Gastroesophageal sphincter (tissue), 4 donors: ENCODE results near the gene ALPL. TPM values are rescaled to one million over a fixed set of nuclear protein-coding genes. Genes with fewer than 3 reads are reported as not detected.

Experiments used
- ATAC-seq: fragments of 150-250 bp; one replicate; pipeline ENCODE4 v1.9.1; 2016; ENCODE audit warnings: mild to moderate bottlenecking, moderate library complexity
- H3K27ac ChIP-seq, 4 donors: fragments of 200-600 bp; sonication (generic) in 3 of 4; 1 replicate in 3 of 4; 2 replicates in 1 of 4; pipeline ENCODE4 v1.5.1; 2016 to 2019
- H3K27me3 ChIP-seq: fragments of 200-600 bp; sonication (generic); one replicate; pipeline ENCODE4 v1.5.1; 2019
- H3K36me3 ChIP-seq, 2 donors: fragments of 200-600 bp; sonication (generic); one replicate each; pipeline ENCODE4 v1.5.1; 2019; ENCODE audit warnings: control low read depth in 1 of 2
- H3K4me1 ChIP-seq, 3 donors: fragments of 200-600 bp; sonication (generic); 1 replicate in 2 of 3; 2 replicates in 1 of 3; pipeline ENCODE4 v1.5.1; 2016 to 2019; ENCODE audit warnings: control low read depth in 2 of 3
- H3K4me3 ChIP-seq, 2 donors: fragments of 200-600 bp; sonication (generic); one replicate each; pipeline ENCODE4 v1.5.1; 2019; ENCODE audit warnings: mild to moderate bottlenecking in 1 of 2, moderate library complexity in 1 of 2
- H3K9me3 ChIP-seq, 3 donors: fragments of 200-600 bp; sonication (generic); one replicate each; pipeline ENCODE4 v1.5.1; 2017 to 2019; ENCODE audit warnings: control low read depth in 2 of 3
- EP300 ChIP-seq: sonication (generic); formaldehyde crosslinking; IDR thresholded peaks from one replicate; pipeline ENCODE4 v1.6.1; 2017; ENCODE audit warnings: antibody characterized with exemption, mild to moderate bottlenecking
- POLR2A ChIP-seq, 2 donors: fragments of 450-650 bp; IDR thresholded peaks; one replicate each; pipeline ENCODE4 v1.6.1; 2017; ENCODE audit warnings: antibody characterized with exemption in 2 of 2, mild to moderate bottlenecking in 2 of 2, moderate library complexity in 1 of 2
- POLR2AphosphoS5 ChIP-seq: sonication (generic); formaldehyde crosslinking; IDR thresholded peaks from one replicate; pipeline ENCODE4 v1.6.1; 2017; ENCODE audit warnings: antibody characterized with exemption
- WGBS, 2 donors: methylation state at CpG; one replicate each; pipeline ENCODE4 v1.1.5; 2018; ENCODE audit warnings: low coverage in 1 of 2; 5-methylcytosine and 5-hydroxymethylcytosine counted together
- total RNA-seq, 4 donors: library from RNA; depleted of rRNA; stranded (reverse); fragments of >200 nt; gene quantifications; one replicate each; pipeline ENCODE4 v1.1.0, GENCODE V29; 2016
- TF ChIP-seq, protein P1 (sequence below), 4 experiments: fragments of 200-600 bp in 2 of 4; fragments of 450-650 bp in 2 of 4; sonication (generic) in 1 of 4; IDR thresholded peaks; one replicate each; pipeline ENCODE4 v1.5.1; 2017 to 2019; ENCODE audit warnings: antibody characterized with exemption in 4 of 4, mild to moderate bottlenecking in 2 of 4, moderate library complexity in 2 of 4

Gene ALPL
- total RNA-seq, 4 donors from 2014 or later: 0.62 to 6.1 (median 3.9) TPM

DNA sequence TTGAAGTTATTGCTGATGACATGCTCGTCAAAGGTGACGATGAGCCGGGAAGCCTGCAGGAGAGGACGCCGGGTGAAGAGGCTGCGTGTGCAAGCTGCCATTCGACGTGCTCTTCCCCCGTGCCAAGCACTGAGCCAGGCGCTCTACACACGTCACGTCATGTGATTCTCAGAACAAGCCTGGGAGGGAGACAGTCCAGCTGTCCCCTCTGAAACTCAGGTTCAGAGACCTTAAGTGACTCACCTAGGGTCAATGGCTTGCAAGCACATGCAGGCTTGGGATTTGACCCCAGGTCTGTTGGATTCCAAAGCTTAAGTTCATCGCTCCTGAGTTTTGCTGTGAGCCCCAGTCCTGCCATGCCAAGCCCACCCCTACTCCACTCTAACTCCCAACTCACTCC is 102.8 kb downstream of the ALPL start:
- no peak for ATAC-seq
- 70 to 95% methylated on average over 4 to 13 of the region's 13 CpGs for WGBS, 2 donors

DNA sequence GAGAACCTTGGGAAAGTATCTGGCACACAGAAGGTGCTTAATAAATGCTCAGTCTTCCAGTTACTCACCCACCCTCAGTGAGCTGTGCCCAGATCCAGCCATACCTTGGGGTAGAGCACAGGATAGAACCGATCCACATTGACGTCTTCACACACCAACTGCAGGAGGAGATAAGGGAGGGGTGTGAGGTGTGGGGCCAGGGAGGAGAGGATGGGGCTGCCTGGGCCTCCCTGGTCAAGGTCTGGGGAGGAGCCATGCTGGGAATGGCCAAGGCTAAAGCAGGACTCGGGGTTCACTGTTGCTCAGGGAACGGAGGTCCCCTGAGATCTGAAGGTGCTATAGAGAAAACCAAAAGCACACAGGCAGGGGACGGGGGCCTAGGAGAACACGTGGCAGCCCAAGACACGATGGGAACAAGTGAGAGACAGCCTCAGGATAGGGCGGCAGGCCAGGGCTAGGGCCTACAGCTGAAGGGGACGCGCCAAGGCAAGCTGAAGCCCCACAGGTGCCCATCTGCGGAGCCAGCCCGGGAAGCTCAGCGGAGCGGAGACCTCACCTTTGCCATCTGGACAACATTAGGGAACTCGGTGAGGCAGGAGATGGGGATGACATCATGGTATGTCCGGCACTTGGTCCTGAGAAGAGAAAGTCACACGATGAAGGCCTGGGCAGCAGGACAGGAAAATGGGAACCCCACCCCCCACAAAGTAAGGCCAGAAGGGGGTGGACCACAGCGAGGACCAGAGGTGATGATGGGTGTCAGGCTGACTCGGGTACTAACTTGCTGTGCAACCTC is 104.0 kb downstream of the ALPL start:
- H3K4me3 ChIP-seq: no peak overlapping the region
- no peaks in the 10 kb centered on the region for H3K36me3 ChIP-seq
- H3K27me3 ChIP-seq: peaks cover 3% of the 10 kb centered on the region
- H3K27ac ChIP-seq: no peak overlapping the region
- 85% methylated on average over 15 of the region's 19 CpGs; no CpG with 5 or more reads in 1 of the 2 donors for WGBS, 2 donors
- TF ChIP-seq, protein P1, sequence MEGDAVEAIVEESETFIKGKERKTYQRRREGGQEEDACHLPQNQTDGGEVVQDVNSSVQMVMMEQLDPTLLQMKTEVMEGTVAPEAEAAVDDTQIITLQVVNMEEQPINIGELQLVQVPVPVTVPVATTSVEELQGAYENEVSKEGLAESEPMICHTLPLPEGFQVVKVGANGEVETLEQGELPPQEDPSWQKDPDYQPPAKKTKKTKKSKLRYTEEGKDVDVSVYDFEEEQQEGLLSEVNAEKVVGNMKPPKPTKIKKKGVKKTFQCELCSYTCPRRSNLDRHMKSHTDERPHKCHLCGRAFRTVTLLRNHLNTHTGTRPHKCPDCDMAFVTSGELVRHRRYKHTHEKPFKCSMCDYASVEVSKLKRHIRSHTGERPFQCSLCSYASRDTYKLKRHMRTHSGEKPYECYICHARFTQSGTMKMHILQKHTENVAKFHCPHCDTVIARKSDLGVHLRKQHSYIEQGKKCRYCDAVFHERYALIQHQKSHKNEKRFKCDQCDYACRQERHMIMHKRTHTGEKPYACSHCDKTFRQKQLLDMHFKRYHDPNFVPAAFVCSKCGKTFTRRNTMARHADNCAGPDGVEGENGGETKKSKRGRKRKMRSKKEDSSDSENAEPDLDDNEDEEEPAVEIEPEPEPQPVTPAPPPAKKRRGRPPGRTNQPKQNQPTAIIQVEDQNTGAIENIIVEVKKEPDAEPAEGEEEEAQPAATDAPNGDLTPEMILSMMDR (IDR thresholded peaks at IDR 0.05): no peak
- TF ChIP-seq POLR2A (IDR thresholded peaks at IDR 0.05) (no peak), POLR2AphosphoS5 (no peak), EP300 (no peak)
- no peaks in the 10 kb centered on the region for H3K4me1 ChIP-seq
- H3K9me3 ChIP-seq: no peaks in the 10 kb centered on the region
- no peak for ATAC-seq

More for the DNA sequence above, 102.8 kb downstream of the ALPL start:
- no peak overlapping the region for H3K27ac ChIP-seq
- peaks cover 11% of the 10 kb centered on the region for H3K27me3 ChIP-seq
- TF ChIP-seq, protein P1 (IDR thresholded peaks at IDR 0.05): no peak
- TF ChIP-seq POLR2A (IDR thresholded peaks at IDR 0.05): no peak
- no peak for TF ChIP-seq EP300
- no peak for TF ChIP-seq POLR2AphosphoS5
- no peaks in the 10 kb centered on the region for H3K4me1 ChIP-seq
- H3K9me3 ChIP-seq: no peaks in the 10 kb centered on the region
- H3K36me3 ChIP-seq: no peaks in the 10 kb centered on the region
- H3K4me3 ChIP-seq: no peak overlapping the region

DNA sequence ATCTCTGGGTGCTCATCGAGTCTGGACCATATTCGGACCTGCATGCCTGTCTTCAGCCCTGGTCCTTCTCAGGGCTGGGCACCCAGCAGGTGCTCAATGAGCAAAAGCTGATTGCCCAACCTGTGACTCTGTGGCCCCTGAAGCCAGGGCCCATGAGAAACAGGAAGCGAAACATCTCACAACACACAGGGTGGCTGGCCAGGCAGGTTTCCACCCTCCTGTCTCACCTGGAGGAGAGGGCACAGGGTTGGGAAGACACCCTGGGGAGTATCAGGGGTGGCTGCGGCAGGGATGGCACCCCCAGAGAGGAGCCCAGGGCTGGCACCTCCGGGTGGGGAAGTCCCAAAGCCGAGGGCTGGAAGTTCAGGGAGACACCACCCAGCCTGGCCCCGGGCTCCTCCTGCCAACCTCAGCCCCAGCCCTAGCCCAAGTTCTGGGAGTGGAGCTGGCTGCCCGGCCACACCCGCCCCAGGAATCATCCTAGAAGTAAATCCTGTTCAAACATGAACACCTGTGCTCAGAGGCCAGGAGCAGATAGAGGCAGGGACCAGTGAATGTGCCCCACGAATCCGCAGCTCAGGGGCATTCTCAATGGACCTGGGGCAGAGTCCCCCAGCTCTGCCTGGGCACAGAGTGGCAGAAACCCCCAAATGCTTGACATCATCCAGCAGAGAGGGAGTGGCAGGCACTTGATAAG is 105.3 kb downstream of the ALPL start:
- Histone ChIP-seq H3K9me3 (no peaks in the 10 kb centered on the region), H3K27me3 (no peaks in the 10 kb centered on the region), H3K27ac (no peak overlapping the region), H3K4me1 (no peaks in the 10 kb centered on the region), H3K4me3 (no peak overlapping the region), H3K36me3 (no peaks in the 10 kb centered on the region)
- WGBS, 2 donors: no CpG with 5 or more reads among the region's 11 CpGs
- no peak for ATAC-seq
- TF ChIP-seq EP300: no peak
- TF ChIP-seq POLR2A (IDR thresholded peaks at IDR 0.05): no peak
- TF ChIP-seq POLR2AphosphoS5: no peak
- TF ChIP-seq, protein P1 (IDR thresholded peaks at IDR 0.05): no peak

DNA sequence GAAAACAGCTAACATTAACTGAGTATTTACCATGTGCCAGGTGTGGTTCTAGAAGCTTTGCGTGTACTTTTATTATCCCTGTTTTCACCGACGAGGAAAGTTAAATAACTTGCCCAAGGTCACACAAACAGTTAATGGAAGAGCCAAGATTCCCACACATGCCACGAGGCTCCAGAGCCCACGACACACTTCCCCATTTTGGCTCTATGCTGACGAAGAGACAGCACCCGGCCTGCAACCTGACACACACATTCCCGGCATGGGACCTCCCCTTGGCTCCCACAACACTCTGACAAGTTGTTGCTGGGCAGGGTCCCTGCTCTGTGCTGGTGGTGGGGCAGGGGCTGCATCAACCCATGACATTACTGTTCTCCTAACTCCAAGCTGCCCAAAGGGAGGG is 107.1 kb downstream of the ALPL start:
- H3K27me3 ChIP-seq: no peaks in the 10 kb centered on the region
- no peaks in the 10 kb centered on the region for H3K9me3 ChIP-seq
- H3K4me3 ChIP-seq: no peak overlapping the region
- TF ChIP-seq POLR2AphosphoS5 (no peak), POLR2A (IDR thresholded peaks at IDR 0.05) (no peak), EP300 (no peak)
- TF ChIP-seq, protein P1 (IDR thresholded peaks at IDR 0.05): no peak
- H3K27ac ChIP-seq: no peak overlapping the region
- H3K36me3 ChIP-seq: no peaks in the 10 kb centered on the region
- no peak for ATAC-seq
- peaks cover 0 to 8% (median 0%) of the 10 kb centered on the region in 3 donors for H3K4me1 ChIP-seq
- 50 to 92% methylated on average over 2 to 4 of the region's 8 CpGs for WGBS, 2 donors
